BLaER1 (cell line): ENCODE data around the gene PNPLA2.

ENCODE experiments used
- H3K27ac ChIP-seq: shearing (Covaris generic); formaldehyde crosslinking; 2 replicates; pipeline ENCODE4 v1.8.1; 2022
- H3K27me3 ChIP-seq: shearing (Covaris generic); formaldehyde crosslinking; 2 replicates; pipeline ENCODE4 v1.8.1; 2022
- H3K36me3 ChIP-seq: shearing (Covaris generic); formaldehyde crosslinking; 2 replicates; pipeline ENCODE4 v1.8.1; 2022
- H3K4me1 ChIP-seq: shearing (Covaris generic); formaldehyde crosslinking; 2 replicates; pipeline ENCODE4 v1.8.1; 2022
- H3K4me2 ChIP-seq: shearing (Covaris generic); formaldehyde crosslinking; 2 replicates; pipeline ENCODE4 v1.8.1; 2022
- H3K4me3 ChIP-seq: shearing (Covaris generic); formaldehyde crosslinking; 2 replicates; pipeline ENCODE4 v1.8.1; 2022
- H3K9ac ChIP-seq: shearing (Covaris generic); formaldehyde crosslinking; 2 replicates; pipeline ENCODE4 v1.8.1; 2022
- H3K9me3 ChIP-seq: shearing (Covaris generic); formaldehyde crosslinking; 2 replicates; pipeline ENCODE4 v1.8.1; 2022
- H4K20me1 ChIP-seq: shearing (Covaris generic); formaldehyde crosslinking; 2 replicates; pipeline ENCODE4 v1.8.1; 2022
- Cebpa-rat ChIP-seq: shearing (Covaris generic); IDR thresholded peaks from 2 replicates; pipeline ENCODE4 v1.8.1; 2022

PNPLA2 gene

DNA sequence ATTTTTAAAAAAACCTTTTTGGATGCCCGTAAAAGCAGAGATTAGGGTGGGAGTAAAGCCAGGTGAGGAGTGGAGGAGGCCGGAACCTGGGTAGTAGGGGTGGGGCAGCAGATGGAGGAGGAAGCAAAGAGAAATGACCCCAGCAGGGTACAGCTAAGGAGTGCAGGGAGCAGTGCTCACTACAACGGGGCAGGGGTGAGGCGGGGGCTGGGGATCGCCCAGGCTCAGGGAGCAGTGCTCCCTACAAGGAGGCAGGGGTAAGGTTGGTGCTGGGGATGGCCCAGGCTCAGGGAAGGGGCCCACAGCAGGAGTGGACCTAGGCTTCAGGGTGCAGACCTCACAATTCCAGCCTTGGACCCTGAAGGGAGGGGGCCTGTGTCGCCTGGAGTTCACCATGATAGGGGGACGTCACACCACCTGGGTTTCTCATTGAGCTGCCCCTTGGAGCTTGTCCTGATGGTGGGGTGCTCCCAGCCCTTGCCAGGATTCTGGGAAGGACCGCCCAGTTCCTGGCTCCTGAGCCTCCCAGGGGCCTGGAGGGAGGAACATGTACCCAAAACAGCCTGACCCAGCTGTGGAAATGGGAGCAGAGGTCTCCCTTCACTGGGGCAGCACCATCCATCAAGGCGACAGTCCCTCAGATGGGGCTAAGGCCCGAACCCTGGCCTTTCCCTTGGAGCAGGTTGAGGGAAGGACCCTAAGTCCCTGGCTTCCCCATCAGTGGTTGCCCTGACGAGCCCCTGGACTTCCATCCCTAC lies 2.9 kb upstream of the PNPLA2 start:
- Histone ChIP-seq H3K27ac (no peak overlapping the region), H3K9me3 (no peaks in the 10 kb centered on the region), H3K4me3 (no peak overlapping the region), H3K4me2 (no peak overlapping the region), H3K9ac (no peak overlapping the region), H4K20me1 (peaks cover 51% of the 10 kb centered on the region), H3K4me1 (peaks cover 43% of the 10 kb centered on the region), H3K36me3 (peaks cover 56% of the 10 kb centered on the region), H3K27me3 (no peaks in the 10 kb centered on the region)
- TF ChIP-seq Cebpa-rat, result no peak

DNA sequence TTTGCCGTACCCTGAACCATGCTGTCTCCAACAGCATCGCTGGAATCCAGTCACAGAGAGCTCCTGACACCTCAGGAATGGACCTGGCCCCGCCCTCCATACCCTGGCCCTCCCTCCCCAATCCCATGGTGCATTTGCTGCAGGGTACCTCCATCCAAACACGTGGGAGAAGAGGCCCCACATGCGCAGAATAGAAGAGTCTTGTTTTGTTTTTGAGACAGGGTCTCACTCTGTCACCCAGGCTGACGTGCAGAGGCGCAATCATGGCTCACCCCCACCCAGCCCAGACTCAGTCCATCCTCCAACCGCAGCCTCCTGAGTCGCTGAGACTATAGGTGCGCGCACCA lies 2.3 kb upstream of the PNPLA2 start:
- Histone ChIP-seq H3K4me1 (peaks cover 43% of the 10 kb centered on the region), H3K9me3 (no peaks in the 10 kb centered on the region), H3K9ac (no peak overlapping the region), H3K4me2 (no peak overlapping the region), H3K4me3 (no peak overlapping the region), H3K27me3 (no peaks in the 10 kb centered on the region), H3K36me3 (peaks cover 50% of the 10 kb centered on the region), H3K27ac (no peak overlapping the region), H4K20me1 (peaks cover 51% of the 10 kb centered on the region)
- TF ChIP-seq Cebpa-rat, result no peak

DNA sequence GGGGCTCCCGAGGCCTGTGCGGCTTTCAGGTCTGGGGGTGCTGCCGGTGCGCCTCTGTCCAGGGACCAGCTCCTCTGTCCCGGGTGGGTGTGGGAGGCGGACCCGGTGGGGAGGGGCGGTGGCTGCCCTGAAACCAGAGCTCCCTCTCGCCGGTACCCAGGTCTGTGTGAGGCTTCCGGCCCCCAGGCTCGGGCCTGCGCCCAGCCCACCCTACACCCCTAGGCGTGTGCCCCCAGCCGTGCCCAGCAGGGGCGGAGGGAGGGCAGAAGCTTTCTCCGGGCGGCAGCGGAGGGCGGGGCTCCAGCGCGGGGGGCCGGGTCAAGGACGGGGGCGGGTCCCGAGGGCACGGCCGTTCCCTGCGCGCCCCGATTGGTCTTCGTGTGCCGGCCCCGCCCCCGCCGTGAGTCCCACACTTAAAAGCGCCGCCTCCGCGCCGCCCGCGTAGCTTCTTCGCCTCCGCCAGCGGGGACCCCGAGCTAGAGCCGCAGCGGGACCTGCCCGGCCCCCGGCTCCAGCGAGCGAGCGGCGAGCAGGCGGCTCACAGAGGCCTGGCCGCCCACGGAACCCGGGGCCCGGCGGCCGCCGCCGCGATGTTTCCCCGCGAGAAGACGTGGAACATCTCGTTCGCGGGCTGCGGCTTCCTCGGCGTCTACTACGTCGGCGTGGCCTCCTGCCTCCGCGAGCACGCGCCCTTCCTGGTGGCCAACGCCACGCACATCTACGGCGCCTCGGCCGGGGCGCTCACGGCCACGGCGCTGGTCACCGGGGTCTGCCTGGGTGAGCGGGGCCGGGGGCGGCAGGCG lies 616 bp downstream of the PNPLA2 start:
- H3K27me3 ChIP-seq, result no peaks in the 10 kb centered on the region
- H3K9ac ChIP-seq, result peak overlapping the region; percentile 94
- H3K27ac ChIP-seq, result peak overlapping the region; percentile 90
- H3K9me3 ChIP-seq, result no peaks in the 10 kb centered on the region
- H3K36me3 ChIP-seq, result peaks cover 41% of the 10 kb centered on the region
- H4K20me1 ChIP-seq, result peaks cover 52% of the 10 kb centered on the region
- peaks cover 33% of the 10 kb centered on the region for H3K4me1 ChIP-seq
- H3K4me3 ChIP-seq, result peak overlapping the region; percentile 88
- H3K4me2 ChIP-seq, result peak overlapping the region; percentile 89
- TF ChIP-seq Cebpa-rat, result no peak

DNA sequence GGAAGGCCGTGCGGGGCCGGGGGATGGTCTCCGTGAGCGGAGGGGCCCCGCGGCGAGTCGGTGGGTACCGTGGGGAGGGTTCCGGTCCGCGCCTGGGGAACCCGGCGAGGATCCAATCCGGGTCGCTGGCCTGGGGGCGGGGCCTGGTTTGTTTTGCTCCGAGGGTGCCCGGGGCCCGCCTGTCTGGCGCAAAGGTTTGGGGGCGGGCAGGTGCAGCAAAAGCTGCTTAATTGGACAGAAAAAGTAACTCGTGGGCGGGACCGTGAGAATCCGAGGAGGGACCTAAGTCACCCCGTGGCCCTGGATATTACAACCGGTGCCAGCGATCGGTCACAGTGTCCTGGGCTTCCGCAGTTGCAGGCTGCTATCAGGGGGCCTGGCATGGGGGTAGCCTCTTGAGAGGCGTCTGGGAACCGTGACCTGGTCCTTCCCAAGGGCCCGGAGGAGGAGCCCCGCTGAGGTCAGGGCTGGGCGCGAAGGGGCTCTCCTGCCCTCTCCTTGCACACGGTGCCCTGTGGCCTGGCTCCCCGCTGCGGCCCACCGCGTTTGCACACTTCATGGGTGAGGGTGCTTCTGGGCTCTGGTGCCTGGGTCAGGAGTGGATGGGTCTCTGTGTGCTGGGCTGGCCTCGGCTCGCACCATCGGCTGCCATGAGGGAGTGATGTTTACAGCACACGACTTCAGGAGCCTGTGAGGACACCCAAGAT lies 1.4 kb downstream of the PNPLA2 start:
- Histone ChIP-seq H3K9ac (peak overlapping the region; percentile 94), H3K9me3 (no peaks in the 10 kb centered on the region), H4K20me1 (peaks cover 60% of the 10 kb centered on the region), H3K36me3 (peaks cover 41% of the 10 kb centered on the region), H3K27ac (peak overlapping the region; percentile 90), H3K4me1 (peaks cover 41% of the 10 kb centered on the region), H3K27me3 (peaks cover 5% of the 10 kb centered on the region), H3K4me2 (peak overlapping the region; percentile 87), H3K4me3 (peak overlapping the region; percentile 88)
- no peak for TF ChIP-seq Cebpa-rat

DNA sequence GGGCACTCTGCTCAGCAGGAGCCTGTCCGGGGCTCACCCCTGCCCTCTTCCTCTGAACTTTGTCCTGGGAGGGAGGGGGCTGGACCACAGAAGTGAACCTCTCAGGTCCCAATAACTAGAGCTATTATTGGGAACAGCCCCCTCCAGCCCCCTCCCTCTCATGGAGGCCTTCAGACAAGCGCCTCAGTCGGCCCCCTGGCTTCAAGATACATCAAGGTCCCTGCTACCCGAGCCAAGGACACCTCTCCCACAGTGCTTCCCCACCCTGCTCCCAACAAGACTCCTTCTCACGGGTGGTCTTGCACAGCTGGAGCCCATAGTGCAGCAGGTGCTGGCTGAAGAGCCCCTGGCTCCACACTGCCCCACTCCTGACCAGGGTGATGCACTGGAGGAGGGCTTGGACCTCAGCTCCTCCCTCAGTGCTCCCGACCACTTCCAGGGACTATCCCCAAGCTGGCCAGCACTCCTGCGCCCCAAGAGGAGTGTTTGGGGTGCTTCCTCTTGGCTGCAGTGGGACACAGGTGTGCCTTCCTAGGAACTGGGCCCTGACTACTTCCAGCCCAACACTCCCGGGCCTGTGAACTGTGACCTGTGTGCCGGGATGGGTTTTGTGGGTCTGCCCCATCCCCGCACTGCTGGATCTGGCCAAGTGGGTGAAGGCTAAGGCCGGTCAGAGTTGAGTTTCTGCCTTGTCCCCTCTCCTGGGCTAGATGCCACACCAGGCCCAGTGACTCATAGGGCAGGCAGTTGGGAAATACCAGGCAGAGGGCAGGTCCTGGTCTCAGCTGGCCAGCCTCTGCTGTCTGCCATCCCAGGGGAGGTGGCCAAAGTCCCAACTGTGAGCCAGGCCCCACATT lies 2.2 kb downstream of the PNPLA2 start:
- Histone ChIP-seq H3K4me3 (peak overlapping the region; percentile 88), H3K27ac (peak overlapping the region; percentile 90), H3K27me3 (peaks cover 13% of the 10 kb centered on the region), H4K20me1 (peaks cover 65% of the 10 kb centered on the region), H3K9ac (peak overlapping the region; percentile 94), H3K9me3 (no peaks in the 10 kb centered on the region), H3K4me1 (peaks cover 49% of the 10 kb centered on the region), H3K4me2 (peak overlapping the region; percentile 87), H3K36me3 (peaks cover 41% of the 10 kb centered on the region)
- TF ChIP-seq Cebpa-rat, result no peak

DNA sequence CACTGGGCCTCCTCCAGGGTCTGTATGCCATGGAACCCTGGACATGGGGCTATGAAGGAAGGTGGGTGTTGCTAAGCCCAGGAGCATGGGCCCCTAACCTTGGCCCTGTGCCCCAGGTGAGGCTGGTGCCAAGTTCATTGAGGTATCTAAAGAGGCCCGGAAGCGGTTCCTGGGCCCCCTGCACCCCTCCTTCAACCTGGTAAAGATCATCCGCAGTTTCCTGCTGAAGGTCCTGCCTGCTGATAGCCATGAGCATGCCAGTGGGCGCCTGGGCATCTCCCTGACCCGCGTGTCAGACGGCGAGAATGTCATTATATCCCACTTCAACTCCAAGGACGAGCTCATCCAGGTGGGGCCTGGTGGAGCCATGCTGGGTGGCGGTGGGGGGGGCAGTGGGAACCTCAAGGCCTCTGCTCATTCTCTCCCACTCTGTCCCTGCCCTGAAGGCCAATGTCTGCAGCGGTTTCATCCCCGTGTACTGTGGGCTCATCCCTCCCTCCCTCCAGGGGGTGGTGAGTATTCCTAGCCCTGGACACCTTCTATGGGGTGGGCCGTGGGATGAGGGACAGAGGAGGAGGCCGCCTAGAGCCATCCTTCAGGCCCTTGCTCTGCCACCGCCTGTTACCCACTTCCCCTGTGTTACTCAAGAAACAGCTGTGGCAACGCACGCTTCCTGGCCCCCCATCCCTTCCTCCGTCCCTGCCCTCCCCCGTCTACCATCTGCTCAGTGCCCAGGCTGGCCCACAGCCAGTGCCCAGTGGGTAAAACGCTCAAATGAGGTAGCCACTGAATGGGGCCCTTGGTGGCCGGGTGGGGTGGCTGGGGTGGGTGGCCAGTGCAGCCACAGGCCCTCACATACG lies 3.0 kb downstream of the PNPLA2 start:
- no peak overlapping the region for H3K4me3 ChIP-seq
- H3K9me3 ChIP-seq, result no peaks in the 10 kb centered on the region
- peaks cover 21% of the 10 kb centered on the region for H3K27me3 ChIP-seq
- H3K4me2 ChIP-seq, result peak overlapping the region; percentile 87
- peaks cover 57% of the 10 kb centered on the region for H3K4me1 ChIP-seq
- H3K9ac ChIP-seq, result peak overlapping the region; percentile 94; the same call in 1 of the 2 replicates
- peaks cover 36% of the 10 kb centered on the region for H3K36me3 ChIP-seq
- peaks cover 70% of the 10 kb centered on the region for H4K20me1 ChIP-seq
- no peak overlapping the region for H3K27ac ChIP-seq
- no peak for TF ChIP-seq Cebpa-rat

DNA sequence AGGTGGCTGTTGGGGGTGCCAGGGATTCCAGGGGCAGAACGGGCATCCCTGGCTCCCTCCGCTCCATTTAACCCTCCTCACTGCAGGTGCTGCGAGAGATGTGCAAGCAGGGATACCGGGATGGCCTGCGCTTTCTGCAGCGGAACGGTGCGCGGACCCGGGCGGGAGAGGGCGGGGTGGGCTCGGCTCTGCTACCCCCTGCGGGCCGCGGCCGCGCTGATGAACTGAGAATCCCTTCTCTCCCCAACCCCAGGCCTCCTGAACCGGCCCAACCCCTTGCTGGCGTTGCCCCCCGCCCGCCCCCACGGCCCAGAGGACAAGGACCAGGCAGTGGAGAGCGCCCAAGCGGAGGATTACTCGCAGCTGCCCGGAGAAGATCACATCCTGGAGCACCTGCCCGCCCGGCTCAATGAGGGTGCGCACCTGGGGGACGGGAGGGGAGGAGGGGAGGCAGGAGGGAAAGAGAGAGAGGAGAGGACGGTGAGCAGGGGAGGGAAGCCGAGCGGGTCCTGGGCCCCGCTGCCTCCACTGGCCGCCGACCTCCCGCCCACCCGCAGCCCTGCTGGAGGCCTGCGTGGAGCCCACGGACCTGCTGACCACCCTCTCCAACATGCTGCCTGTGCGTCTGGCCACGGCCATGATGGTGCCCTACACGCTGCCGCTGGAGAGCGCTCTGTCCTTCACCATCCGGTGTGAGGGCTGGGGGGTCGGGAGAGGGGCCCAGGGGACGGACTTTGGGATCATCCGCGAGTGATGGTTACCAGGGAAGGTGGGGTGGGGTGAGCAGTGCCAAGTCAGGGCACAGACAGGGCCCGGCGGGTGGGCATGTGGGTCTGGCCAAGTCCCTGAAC lies 5.0 kb downstream of the PNPLA2 start:
- Histone ChIP-seq H3K36me3 (peaks cover 36% of the 10 kb centered on the region), H4K20me1 (peaks cover 89% of the 10 kb centered on the region), H3K9me3 (no peaks in the 10 kb centered on the region), H3K4me1 (peaks cover 75% of the 10 kb centered on the region), H3K9ac (no peak overlapping the region), H3K4me2 (no peak overlapping the region), H3K27ac (no peak overlapping the region), H3K27me3 (peaks cover 41% of the 10 kb centered on the region), H3K4me3 (no peak overlapping the region)
- no peak for TF ChIP-seq Cebpa-rat
